KOPT-K1 (cell line): ENCODE measurements around the gene RFWD3.

Experiments used
- H3K27ac ChIP-seq: fragments of 200-600 bp; sonication (generic); 2 replicates; pipeline ENCODE4 v1.5.1; 2016; ENCODE audit warnings: antibody characterized with exemption, mild to moderate bottlenecking, low read depth, low read length; ENCODE audit not compliant: poor library complexity, severe bottlenecking
- H3K36me3 ChIP-seq: fragments of 200-600 bp; sonication (generic); 2 replicates; pipeline ENCODE4 v1.5.1; 2017; ENCODE audit warnings: antibody characterized with exemption, mild to moderate bottlenecking, low read length, moderate library complexity; ENCODE audit not compliant: insufficient read depth
- H3K9me3 ChIP-seq: fragments of 200-600 bp; sonication (generic); 2 replicates; pipeline ENCODE4 v1.5.1; 2017; ENCODE audit warnings: antibody characterized with exemption, low read length, mild to moderate bottlenecking; ENCODE audit not compliant: insufficient read depth, poor library complexity, severe bottlenecking

RFWD3 gene

GRCh38 chr16:74650966-74651567 is 15.6 kb downstream of the RFWD3 start:
- peaks cover 100% of the 10 kb centered on the region for H3K36me3 ChIP-seq
- no peak overlapping the region for H3K27ac ChIP-seq
- H3K9me3 ChIP-seq = no peaks in the 10 kb centered on the region

GRCh38 chr16:74649839-74650504 is 16.7 kb downstream of the RFWD3 start:
- Histone ChIP-seq H3K27ac (no peak overlapping the region), H3K36me3 (peaks cover 100% of the 10 kb centered on the region), H3K9me3 (no peaks in the 10 kb centered on the region)

GRCh38 chr16:74641969-74642368 is 24.7 kb downstream of the RFWD3 start:
- H3K27ac ChIP-seq = no peak overlapping the region
- H3K36me3 ChIP-seq = peaks cover 100% of the 10 kb centered on the region
- no peaks in the 10 kb centered on the region for H3K9me3 ChIP-seq

- Histone ChIP-seq H3K36me3 (peaks cover 100% of the 10 kb centered on the region), H3K27ac (no peak overlapping the region)
Observed at GRCh38 chr16:74637742-74638453, 28.8 kb downstream of the RFWD3 start.

GRCh38 chr16:74635303-74635702 is 31.4 kb downstream of the RFWD3 start:
- H3K9me3 ChIP-seq = no peaks in the 10 kb centered on the region
- H3K36me3 ChIP-seq = peaks cover 100% of the 10 kb centered on the region
- no peak overlapping the region for H3K27ac ChIP-seq

More at GRCh38 chr16:74637742-74638453, 28.8 kb downstream of the RFWD3 start:
- no peaks in the 10 kb centered on the region for H3K9me3 ChIP-seq

GRCh38 chr16:74633686-74634085 is 33.0 kb downstream of the RFWD3 start:
- H3K36me3 ChIP-seq = peaks cover 100% of the 10 kb centered on the region
- no peaks in the 10 kb centered on the region for H3K9me3 ChIP-seq
- H3K27ac ChIP-seq = no peak overlapping the region

- no peaks in the 10 kb centered on the region for H3K9me3 ChIP-seq
- H3K27ac ChIP-seq = no peak overlapping the region
- peaks cover 100% of the 10 kb centered on the region for H3K36me3 ChIP-seq
Observed at GRCh38 chr16:74627506-74628220, 39.0 kb downstream of the RFWD3 start.

GRCh38 chr16:74626741-74627416 is 39.8 kb downstream of the RFWD3 start:
- Histone ChIP-seq H3K27ac (no peak overlapping the region), H3K9me3 (no peaks in the 10 kb centered on the region), H3K36me3 (peaks cover 100% of the 10 kb centered on the region)

GRCh38 chr16:74625500-74626350 is 41.0 kb downstream of the RFWD3 start:
- peaks cover 100% of the 10 kb centered on the region for H3K36me3 ChIP-seq

GRCh38 chr16:74623839-74624235 is 42.8 kb downstream of the RFWD3 start:
- H3K9me3 ChIP-seq = no peaks in the 10 kb centered on the region
- H3K27ac ChIP-seq = no peak overlapping the region
- H3K36me3 ChIP-seq = peaks cover 98% of the 10 kb centered on the region

More at GRCh38 chr16:74625500-74626350, 41.0 kb downstream of the RFWD3 start:
- no peak overlapping the region for H3K27ac ChIP-seq
- H3K9me3 ChIP-seq = no peaks in the 10 kb centered on the region

GRCh38 chr16:74623214-74623838 is 43.4 kb downstream of the RFWD3 start:
- Histone ChIP-seq H3K27ac (no peak overlapping the region), H3K36me3 (peaks cover 97% of the 10 kb centered on the region), H3K9me3 (no peaks in the 10 kb centered on the region)

- Histone ChIP-seq H3K9me3 (no peaks in the 10 kb centered on the region), H3K27ac (no peak overlapping the region), H3K36me3 (peaks cover 97% of the 10 kb centered on the region)
Observed at GRCh38 chr16:74622005-74622404, 44.7 kb downstream of the RFWD3 start.

GRCh38 chr16:74617206-74617788 is 49.4 kb downstream of the RFWD3 start:
- no peak overlapping the region for H3K27ac ChIP-seq
- peaks cover 80% of the 10 kb centered on the region for H3K36me3 ChIP-seq
- no peaks in the 10 kb centered on the region for H3K9me3 ChIP-seq
